Stomach (tissue), 4 donors: ENCODE measurements around the gene ITPR1.

Experiments
- CTCF ChIP-seq, 7 experiments: fragments of 450-650 bp in 4 of 7; fragments of 200-600 bp in 3 of 7; sonication (generic) in 3 of 7; IDR thresholded peaks; one replicate each; pipeline ENCODE4 v1.5.1; 2016 to 2019; ENCODE audit warnings: antibody characterized with exemption in 7 of 7, control low read depth in 2 of 7, mild to moderate bottlenecking in 1 of 7
- POLR2AphosphoS5 ChIP-seq, 3 donors: sonication (generic); formaldehyde crosslinking; IDR thresholded peaks; one replicate each; pipeline ENCODE4 v1.6.1; 2016; ENCODE audit warnings: antibody characterized with exemption in 3 of 3

- TF ChIP-seq CTCF (IDR thresholded peaks at IDR 0.05), result no peak
- no peak for TF ChIP-seq POLR2AphosphoS5 (IDR thresholded peaks at IDR 0.05)
Observed at GRCh38 chr3:4887177-4887576, 394.0 kb downstream of the ITPR1 start.
